ENCODE measurements around the gene MICU1.

- TF ChIP-seq SP1 (CRISPR knock-in tag; conservative IDR thresholded peaks at IDR 0.05) (no peak), NR3C1 (CRISPR knock-in tag; conservative IDR thresholded peaks at IDR 0.05; ENCODE audit: low read depth) (no peak)
Measured at GRCh38 chr10:72525689-72526088, 100.2 kb downstream of the MICU1 start.
